ENCODE measurements around the gene SYNE1.

The SYNE1 gene

GRCh38 chr6:152398993-152399392 lies 238.2 kb downstream of the SYNE1 start:
- Histone ChIP-seq H3K27ac (ENCODE audit: low read depth, low read length) (no peak overlapping the region), H3K36me3 (ENCODE audit: control insufficient read depth, insufficient read depth, low read length) (no peaks in the 10 kb centered on the region), H3K27me3 (ENCODE audit: control insufficient read depth, insufficient read depth, low read length) (no peaks in the 10 kb centered on the region), H3K4me1 (ENCODE audit: control insufficient read depth, insufficient read depth, low read length) (peaks cover 9% of the 10 kb centered on the region; the same call in 1 of the 2 replicates), H3K9ac (ENCODE audit: low read depth, low read length) (no peak overlapping the region), H3K9me3 (ENCODE audit: control insufficient read depth, insufficient read depth, low read length) (no peaks in the 10 kb centered on the region), H3K4me3 (ENCODE audit: low read depth, low read length) (no peak overlapping the region)

GRCh38 chr6:152398316-152398715 lies 238.8 kb downstream of the SYNE1 start:
- Histone ChIP-seq H3K27me3 (ENCODE audit: control insufficient read depth, insufficient read depth, low read length) (no peaks in the 10 kb centered on the region), H3K9ac (ENCODE audit: low read depth, low read length) (no peak overlapping the region), H3K4me3 (ENCODE audit: low read depth, low read length) (no peak overlapping the region), H3K36me3 (ENCODE audit: control insufficient read depth, insufficient read depth, low read length) (no peaks in the 10 kb centered on the region), H3K4me1 (ENCODE audit: control insufficient read depth, insufficient read depth, low read length) (peaks cover 9% of the 10 kb centered on the region; the same call in 1 of the 2 replicates), H3K27ac (ENCODE audit: low read depth, low read length) (no peak overlapping the region), H3K9me3 (ENCODE audit: control insufficient read depth, insufficient read depth, low read length) (no peaks in the 10 kb centered on the region)

GRCh38 chr6:152394303-152394702 lies 242.9 kb downstream of the SYNE1 start:
- no peaks in the 10 kb centered on the region; the same call in 1 of the 2 replicates for H3K4me1 ChIP-seq (ENCODE audit: control insufficient read depth, insufficient read depth, low read length)
- H3K9ac ChIP-seq (ENCODE audit: low read depth, low read length), result no peak overlapping the region
- H3K4me3 ChIP-seq (ENCODE audit: low read depth, low read length), result no peak overlapping the region

GRCh38 chr6:152391179-152391880 lies 245.8 kb downstream of the SYNE1 start:
- H3K4me1 ChIP-seq (ENCODE audit: control insufficient read depth, insufficient read depth, low read length), result no peaks in the 10 kb centered on the region; the same call in 1 of the 2 replicates
- H3K36me3 ChIP-seq (ENCODE audit: control insufficient read depth, insufficient read depth, low read length), result no peaks in the 10 kb centered on the region
- no peak overlapping the region for H3K27ac ChIP-seq (ENCODE audit: low read depth, low read length)
- H3K4me3 ChIP-seq (ENCODE audit: low read depth, low read length), result no peak overlapping the region
- H3K27me3 ChIP-seq (ENCODE audit: control insufficient read depth, insufficient read depth, low read length), result no peaks in the 10 kb centered on the region
- no peak overlapping the region for H3K9ac ChIP-seq (ENCODE audit: low read depth, low read length)
- H3K9me3 ChIP-seq (ENCODE audit: control insufficient read depth, insufficient read depth, low read length), result no peaks in the 10 kb centered on the region

More at GRCh38 chr6:152394303-152394702, 242.9 kb downstream of the SYNE1 start:
- no peaks in the 10 kb centered on the region for H3K36me3 ChIP-seq (ENCODE audit: control insufficient read depth, insufficient read depth, low read length)
- H3K27ac ChIP-seq (ENCODE audit: low read depth, low read length), result no peak overlapping the region
- no peaks in the 10 kb centered on the region for H3K9me3 ChIP-seq (ENCODE audit: control insufficient read depth, insufficient read depth, low read length)
- no peaks in the 10 kb centered on the region for H3K27me3 ChIP-seq (ENCODE audit: control insufficient read depth, insufficient read depth, low read length)

DNA sequence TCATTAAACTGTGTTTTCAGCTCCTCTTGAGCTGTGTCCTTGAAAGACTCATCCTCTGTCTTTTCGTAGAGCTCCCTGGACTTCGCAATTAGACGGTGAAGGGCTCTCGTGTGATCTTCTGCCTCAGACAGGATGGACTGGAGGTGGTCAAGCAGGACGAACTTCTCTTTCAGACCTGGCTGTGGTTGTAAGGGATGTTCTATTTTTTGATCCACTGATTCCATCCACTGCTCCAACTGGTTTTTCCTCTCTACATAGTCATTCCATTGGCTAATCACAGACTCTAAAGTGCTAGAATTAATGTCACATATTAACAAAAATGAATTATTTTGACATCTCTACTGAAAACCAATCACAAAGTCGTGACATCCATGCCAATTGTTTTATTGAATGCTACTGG lies 250.1 kb downstream of the SYNE1 start:
- Histone ChIP-seq H3K27me3 (ENCODE audit: control insufficient read depth, insufficient read depth, low read length) (no peaks in the 10 kb centered on the region), H3K9ac (ENCODE audit: low read depth, low read length) (no peak overlapping the region), H3K4me3 (ENCODE audit: low read depth, low read length) (no peak overlapping the region), H3K36me3 (ENCODE audit: control insufficient read depth, insufficient read depth, low read length) (no peaks in the 10 kb centered on the region), H3K4me1 (ENCODE audit: control insufficient read depth, insufficient read depth, low read length) (no peaks in the 10 kb centered on the region), H3K27ac (ENCODE audit: low read depth, low read length) (no peak overlapping the region), H3K9me3 (ENCODE audit: control insufficient read depth, insufficient read depth, low read length) (no peaks in the 10 kb centered on the region)

DNA sequence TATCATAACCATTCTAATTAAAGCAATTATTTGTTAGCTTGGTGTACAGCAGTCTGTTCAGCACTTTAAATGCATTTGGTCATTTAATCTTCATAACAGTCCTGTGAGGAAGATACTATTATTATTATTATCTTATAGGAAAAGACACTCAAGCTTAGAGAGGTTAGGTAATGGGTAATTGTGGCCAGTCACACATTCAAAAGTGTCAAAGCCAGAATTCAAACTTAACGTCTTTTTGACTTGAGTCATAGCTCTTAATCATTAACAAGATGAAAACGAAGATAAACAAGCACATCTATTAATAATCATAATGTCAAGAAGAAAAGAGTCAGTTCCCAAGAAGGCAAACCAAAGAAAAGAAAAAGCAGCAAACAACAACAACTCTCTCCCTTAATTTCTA lies 251.0 kb downstream of the SYNE1 start:
- Histone ChIP-seq H3K27me3 (ENCODE audit: control insufficient read depth, insufficient read depth, low read length) (no peaks in the 10 kb centered on the region), H3K4me1 (ENCODE audit: control insufficient read depth, insufficient read depth, low read length) (no peaks in the 10 kb centered on the region)

DNA sequence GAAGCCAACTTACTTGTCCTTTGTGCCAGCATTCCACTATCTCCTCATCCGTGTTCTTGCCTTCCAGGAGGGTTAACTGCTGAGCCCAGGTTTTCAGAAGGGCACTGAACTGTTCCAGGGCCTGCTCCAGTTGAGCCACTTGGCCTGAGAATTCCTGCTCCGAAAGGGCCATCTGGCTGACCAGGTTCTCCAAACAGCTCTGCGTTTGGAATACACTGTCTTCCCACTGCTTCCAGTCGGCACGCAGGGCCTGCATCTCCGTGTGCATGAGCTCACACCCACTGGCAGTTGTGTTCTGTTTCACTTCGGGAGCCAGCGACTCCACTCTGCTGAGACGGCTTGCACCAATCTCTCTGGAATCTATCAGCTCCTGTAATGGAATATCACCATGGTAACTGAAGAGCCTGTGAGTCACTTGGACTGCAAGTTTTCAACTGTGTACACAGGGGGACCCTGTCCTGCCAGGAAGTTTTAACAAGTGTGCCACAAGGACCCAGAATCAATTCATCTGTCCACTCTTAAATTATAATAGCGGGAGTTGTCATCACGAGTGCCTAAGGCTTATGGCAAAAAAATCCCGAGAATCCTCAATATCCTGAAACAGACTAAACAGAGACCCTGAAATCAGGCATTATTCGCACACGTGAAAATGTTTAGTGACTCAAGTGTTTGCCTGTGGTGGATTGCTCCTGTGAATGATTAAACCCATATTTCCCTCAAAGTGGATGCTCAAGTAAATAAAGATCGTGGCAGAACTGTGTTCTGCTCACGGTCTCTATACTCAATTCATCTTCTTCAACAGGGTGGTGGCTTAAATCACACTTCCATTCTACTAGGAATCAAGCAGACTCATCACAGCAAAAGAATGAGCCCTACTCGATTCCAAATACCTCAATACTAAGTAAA lies 255.9 kb downstream of the SYNE1 start:
- Histone ChIP-seq H3K9ac (ENCODE audit: low read depth, low read length) (peak overlapping the region; percentile 31; the same call in 1 of the 2 replicates), H3K27ac (ENCODE audit: low read depth, low read length) (peak overlapping the region; percentile 21), H3K4me1 (ENCODE audit: control insufficient read depth, insufficient read depth, low read length) (no peaks in the 10 kb centered on the region), H3K4me3 (ENCODE audit: low read depth, low read length) (peak overlapping the region; percentile 18; the same call in 1 of the 2 replicates), H3K27me3 (ENCODE audit: control insufficient read depth, insufficient read depth, low read length) (no peaks in the 10 kb centered on the region), H3K9me3 (ENCODE audit: control insufficient read depth, insufficient read depth, low read length) (no peaks in the 10 kb centered on the region), H3K36me3 (ENCODE audit: control insufficient read depth, insufficient read depth, low read length) (no peaks in the 10 kb centered on the region)

More for the DNA sequence above, 251.0 kb downstream of the SYNE1 start:
- H3K36me3 ChIP-seq (ENCODE audit: control insufficient read depth, insufficient read depth, low read length), result no peaks in the 10 kb centered on the region
- H3K9me3 ChIP-seq (ENCODE audit: control insufficient read depth, insufficient read depth, low read length), result no peaks in the 10 kb centered on the region
- no peak overlapping the region for H3K4me3 ChIP-seq (ENCODE audit: low read depth, low read length)
- H3K9ac ChIP-seq (ENCODE audit: low read depth, low read length), result no peak overlapping the region
- no peak overlapping the region for H3K27ac ChIP-seq (ENCODE audit: low read depth, low read length)

GRCh38 chr6:152380351-152380767 lies 256.8 kb downstream of the SYNE1 start:
- H3K27ac ChIP-seq (ENCODE audit: low read depth, low read length), result no peak overlapping the region
- H3K4me3 ChIP-seq (ENCODE audit: low read depth, low read length), result peak overlapping the region; percentile 18; the same call in 1 of the 2 replicates

DNA sequence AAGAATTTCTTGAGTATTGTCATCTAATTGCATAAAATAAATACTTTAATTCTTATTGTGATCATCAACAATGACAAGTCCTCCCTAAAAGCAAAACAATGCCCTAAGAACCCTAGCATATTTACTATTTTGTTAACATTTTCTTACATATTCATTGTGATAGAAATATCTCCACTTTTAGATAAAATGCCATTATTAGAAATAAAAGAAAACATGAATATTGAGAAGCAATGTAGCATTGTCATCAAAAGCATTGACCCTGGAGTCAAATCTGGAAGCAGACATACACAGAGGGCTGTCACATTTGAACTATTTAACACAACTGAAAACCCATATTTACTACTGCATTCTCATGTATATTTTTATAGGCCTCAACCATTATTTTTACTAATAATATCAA lies 257.7 kb downstream of the SYNE1 start:
- Histone ChIP-seq H3K9me3 (ENCODE audit: control insufficient read depth, insufficient read depth, low read length) (no peaks in the 10 kb centered on the region), H3K4me1 (ENCODE audit: control insufficient read depth, insufficient read depth, low read length) (no peaks in the 10 kb centered on the region), H3K27ac (ENCODE audit: low read depth, low read length) (no peak overlapping the region), H3K36me3 (ENCODE audit: control insufficient read depth, insufficient read depth, low read length) (no peaks in the 10 kb centered on the region), H3K27me3 (ENCODE audit: control insufficient read depth, insufficient read depth, low read length) (no peaks in the 10 kb centered on the region), H3K4me3 (ENCODE audit: low read depth, low read length) (no peak overlapping the region), H3K9ac (ENCODE audit: low read depth, low read length) (no peak overlapping the region)

More at GRCh38 chr6:152380351-152380767, 256.8 kb downstream of the SYNE1 start:
- H3K4me1 ChIP-seq (ENCODE audit: control insufficient read depth, insufficient read depth, low read length), result no peaks in the 10 kb centered on the region
- H3K9ac ChIP-seq (ENCODE audit: low read depth, low read length), result no peak overlapping the region; the same call in 1 of the 2 replicates
- H3K36me3 ChIP-seq (ENCODE audit: control insufficient read depth, insufficient read depth, low read length), result no peaks in the 10 kb centered on the region
- no peaks in the 10 kb centered on the region for H3K9me3 ChIP-seq (ENCODE audit: control insufficient read depth, insufficient read depth, low read length)
- no peaks in the 10 kb centered on the region for H3K27me3 ChIP-seq (ENCODE audit: control insufficient read depth, insufficient read depth, low read length)

DNA sequence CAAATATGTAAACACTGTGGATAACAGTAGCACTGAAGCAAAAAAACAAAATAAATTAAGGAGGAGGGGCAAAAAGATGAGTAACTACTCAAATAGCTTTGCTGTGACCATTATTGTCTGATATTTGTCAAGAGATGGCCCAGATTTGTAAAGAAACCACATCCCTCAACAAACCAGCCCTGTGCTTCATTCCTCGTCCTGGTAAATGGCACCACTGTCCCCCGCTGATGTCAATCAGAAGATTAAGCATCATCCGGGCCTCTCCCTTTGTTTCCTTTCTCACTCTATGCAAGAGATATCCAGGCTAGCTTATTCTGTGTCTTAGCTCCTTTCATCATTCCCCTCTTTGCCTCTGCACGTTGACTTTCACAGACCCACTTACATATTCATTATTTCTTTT lies 259.0 kb downstream of the SYNE1 start:
- Histone ChIP-seq H3K27me3 (ENCODE audit: control insufficient read depth, insufficient read depth, low read length) (no peaks in the 10 kb centered on the region), H3K4me1 (ENCODE audit: control insufficient read depth, insufficient read depth, low read length) (no peaks in the 10 kb centered on the region), H3K27ac (ENCODE audit: low read depth, low read length) (no peak overlapping the region), H3K36me3 (ENCODE audit: control insufficient read depth, insufficient read depth, low read length) (no peaks in the 10 kb centered on the region), H3K9me3 (ENCODE audit: control insufficient read depth, insufficient read depth, low read length) (no peaks in the 10 kb centered on the region), H3K9ac (ENCODE audit: low read depth, low read length) (no peak overlapping the region), H3K4me3 (ENCODE audit: low read depth, low read length) (no peak overlapping the region)

DNA sequence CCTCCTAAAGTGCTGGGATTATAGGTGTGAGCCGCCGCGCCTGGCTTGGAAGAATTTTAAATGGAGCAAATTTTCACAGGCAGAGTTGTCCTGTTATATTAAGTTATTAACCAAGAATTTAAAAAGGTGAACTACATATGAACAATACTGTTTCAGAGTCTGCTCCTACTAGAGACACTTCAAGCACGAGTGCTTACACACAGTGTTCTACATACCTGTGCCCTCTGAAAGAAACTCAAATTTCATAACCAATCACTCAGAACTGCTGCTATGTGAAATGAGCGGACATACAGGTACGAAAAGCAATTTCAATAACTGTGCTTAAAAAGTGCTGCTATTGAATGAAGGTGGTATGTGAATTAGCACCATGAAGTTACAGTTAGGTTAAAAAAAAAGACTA lies 262.0 kb downstream of the SYNE1 start:
- Histone ChIP-seq H3K9ac (ENCODE audit: low read depth, low read length) (no peak overlapping the region), H3K27me3 (ENCODE audit: control insufficient read depth, insufficient read depth, low read length) (no peaks in the 10 kb centered on the region), H3K4me1 (ENCODE audit: control insufficient read depth, insufficient read depth, low read length) (no peaks in the 10 kb centered on the region), H3K36me3 (ENCODE audit: control insufficient read depth, insufficient read depth, low read length) (no peaks in the 10 kb centered on the region), H3K27ac (ENCODE audit: low read depth, low read length) (no peak overlapping the region), H3K9me3 (ENCODE audit: control insufficient read depth, insufficient read depth, low read length) (no peaks in the 10 kb centered on the region), H3K4me3 (ENCODE audit: low read depth, low read length) (no peak overlapping the region)
